ENCODE data around the gene DDAH1.

DDAH1 gene

DNA sequence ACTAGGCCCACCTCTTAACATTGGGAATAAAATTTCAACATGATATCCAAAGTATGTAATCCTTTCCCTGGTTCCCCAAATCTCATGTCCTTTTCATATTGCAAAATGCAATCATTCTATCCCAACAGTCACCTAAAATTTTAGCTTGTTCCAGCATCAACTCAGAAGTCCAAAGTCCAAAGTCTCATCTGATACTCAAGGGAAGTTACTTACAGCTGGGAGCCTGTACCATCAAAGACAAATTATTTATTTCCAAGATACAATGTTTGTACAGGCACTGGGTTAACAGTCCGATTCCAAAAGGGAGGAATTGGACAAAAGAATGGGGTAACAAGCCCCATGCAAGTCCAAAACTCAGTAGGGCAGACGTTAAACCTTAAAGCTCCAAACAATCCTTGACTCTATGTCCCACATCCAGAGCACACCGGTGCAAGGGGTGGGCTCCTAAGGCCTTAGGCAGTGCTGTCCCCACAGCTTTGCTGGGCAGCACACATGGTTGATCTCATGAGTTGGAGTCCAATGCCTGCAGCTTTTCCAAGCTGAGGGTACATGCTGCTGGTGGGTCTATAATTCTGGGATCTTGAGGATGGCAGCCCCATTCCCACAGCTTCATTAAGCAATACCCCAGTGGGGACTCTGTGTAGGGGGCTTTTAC, 78.8 kb downstream of the DDAH1 start:
- DNase-seq, result no peak

- DNase-seq, result no peak
These were observed 85.5 kb downstream of the DDAH1 start for GRCh38 chr1:85379203-85380136.

DNA sequence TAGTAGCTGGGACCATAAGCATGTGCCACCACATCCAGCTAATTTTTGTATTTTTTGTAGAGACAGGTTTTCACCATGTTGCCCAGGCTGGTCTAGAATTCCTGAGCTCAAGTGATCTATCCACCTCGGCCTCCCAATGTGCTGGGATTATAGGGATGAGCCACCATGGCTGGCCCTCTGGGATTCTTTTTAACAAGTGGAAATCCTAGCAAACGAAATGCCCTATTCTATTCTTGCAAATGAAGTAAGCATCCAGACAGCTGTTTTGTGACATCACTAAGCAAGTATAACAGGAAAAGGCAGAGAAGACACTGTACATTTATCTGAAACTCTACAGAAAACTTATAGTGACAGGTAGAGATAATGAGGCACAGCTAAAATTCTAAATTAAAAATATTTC, 86.4 kb downstream of the DDAH1 start:
- DNase-seq, result no peak

- no peak for DNase-seq
These were observed 88.6 kb downstream of the DDAH1 start for GRCh38 chr1:85376356-85376755.

GRCh38 chr1:85375493-85375892, 89.5 kb downstream of the DDAH1 start:
- no peak for DNase-seq

DNA sequence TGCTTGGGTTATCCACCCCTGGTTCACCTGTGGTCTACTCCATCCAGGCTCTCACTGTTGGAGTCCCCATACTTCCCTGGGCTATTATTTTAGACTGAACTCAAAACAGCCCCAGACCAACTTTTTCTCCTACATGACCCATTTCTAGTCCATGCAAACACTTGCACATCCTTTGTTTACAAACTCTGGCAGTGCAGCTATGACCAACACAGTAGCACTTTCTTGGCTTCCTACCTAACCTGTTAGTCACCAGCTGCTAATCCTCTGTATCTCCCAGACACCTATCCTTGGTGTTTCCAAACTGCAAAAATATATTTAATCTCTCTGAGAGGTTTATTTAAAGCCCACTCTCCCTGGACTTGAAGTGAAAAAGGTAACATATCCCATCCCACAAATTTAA, 90.8 kb downstream of the DDAH1 start:
- DNase-seq, result no peak

- DNase-seq, result no peak
These were observed 91.6 kb downstream of the DDAH1 start for GRCh38 chr1:85373378-85373708.

DNA sequence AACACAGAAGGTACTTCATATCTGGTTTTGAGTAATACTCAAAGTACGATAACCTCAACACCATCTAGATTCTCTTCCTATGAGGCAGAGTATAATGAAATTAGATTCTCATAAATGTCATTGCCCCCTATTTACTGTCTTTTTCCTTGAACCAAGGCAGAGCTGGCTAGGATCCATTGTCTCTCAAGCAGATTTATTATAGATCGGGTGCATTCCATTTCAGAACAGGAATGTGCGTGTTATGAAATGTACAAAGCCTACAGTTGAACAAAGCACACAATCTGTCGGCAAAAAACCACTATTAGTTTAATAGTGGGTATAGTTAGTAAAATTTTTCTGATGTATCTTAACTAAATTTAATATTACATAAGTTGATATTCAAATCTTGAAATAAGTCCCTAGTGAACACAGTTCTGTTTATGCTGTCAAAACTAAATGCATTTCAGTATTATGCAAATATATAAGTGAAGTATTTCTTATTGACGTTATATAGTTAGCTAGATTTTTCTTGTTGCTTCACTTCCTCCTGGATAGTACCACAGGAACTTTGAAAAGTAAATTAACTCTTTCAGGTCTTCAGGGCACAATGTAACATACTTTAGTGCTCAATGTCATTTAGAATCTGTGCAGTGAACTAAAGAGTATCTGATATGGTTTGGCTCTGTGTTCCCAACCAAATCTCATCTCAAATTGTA, 92.1 kb downstream of the DDAH1 start:
- no peak for DNase-seq

DNA sequence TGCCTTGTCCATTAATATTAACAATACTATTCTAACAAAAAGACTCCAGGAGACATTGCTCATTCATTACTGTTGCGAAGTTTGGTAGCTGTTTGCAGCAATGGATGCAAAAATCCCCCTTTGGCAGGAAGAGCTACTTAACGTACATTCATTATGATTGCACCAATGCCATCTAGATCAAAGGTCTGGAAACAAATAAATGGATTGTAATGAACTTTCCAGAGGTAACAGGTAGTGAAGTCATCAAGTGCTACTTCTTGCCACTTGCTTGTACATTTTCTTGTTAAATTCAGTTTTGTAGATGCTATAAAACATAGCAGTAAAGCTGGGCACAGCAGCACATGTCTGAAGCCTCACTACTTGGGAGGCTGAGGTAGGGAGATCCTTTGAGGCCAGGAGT, 93.9 kb downstream of the DDAH1 start:
- no peak for DNase-seq

DNA sequence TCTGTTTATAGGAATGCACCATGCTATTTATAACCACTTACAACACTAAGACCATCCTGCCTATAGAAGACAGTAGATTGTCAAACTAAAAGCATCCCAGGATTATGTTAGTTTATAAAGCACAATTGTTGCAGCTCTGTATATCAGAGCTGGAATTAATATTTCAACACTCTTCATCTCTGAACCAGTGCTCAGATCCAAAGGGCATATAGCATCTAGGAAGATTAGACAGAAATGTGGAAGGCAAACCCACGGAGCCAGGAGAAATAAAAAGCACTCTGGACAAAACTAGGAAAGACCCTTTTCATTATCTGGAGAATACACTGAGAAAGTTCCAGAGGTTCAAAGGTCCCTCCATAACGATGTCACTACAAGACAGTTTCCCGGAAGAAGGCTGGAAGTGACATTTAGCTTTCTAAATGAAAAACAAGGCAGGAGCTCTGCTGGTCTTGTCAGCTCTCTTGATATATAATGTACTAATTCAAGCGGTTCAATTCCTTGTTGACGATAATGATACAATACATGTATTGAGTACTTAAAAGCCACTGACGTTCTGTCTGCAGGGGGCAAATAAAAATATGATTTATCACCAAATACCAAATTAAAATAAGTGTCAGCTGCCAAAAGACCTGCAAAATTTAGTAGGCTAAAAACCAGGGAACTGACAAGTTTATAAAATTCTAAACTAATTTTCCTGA, 96.7 kb downstream of the DDAH1 start:
- DNase-seq, result no peak

DNA sequence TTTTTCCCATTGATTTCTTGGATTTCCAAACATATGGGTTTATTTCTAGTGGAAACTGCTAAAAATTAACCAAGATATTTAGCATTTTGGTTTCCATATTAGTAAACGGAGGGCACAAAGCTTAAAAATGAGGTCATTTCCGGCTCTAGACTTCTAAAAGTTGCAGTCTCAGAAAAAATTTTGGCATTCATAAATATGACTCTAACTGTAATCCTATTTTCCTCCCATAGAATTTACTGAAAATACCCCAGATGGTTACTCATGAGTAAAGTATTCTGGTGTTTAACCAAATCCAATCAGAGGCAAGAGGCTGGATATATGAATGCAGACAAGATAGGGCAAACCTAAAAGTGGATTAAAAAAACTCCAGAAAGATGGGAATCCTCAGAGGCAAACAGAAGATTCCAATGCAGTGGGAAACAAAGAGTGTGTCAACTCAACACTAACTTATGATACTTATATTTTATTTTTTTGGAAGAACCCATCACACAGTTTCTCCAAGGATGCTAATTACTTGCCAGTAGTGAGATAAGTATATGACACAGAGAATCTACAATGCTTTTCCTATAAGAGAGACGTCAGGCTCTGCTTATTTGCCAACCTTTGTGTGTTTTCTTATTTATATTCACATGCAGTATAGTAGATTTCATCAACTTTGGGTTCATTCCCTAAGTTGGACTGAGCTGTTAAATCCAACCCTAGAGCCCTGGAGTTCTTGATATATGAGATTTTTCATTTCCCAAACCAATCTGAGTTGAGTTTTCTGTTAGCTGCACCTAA, 98.4 kb downstream of the DDAH1 start:
- no peak for DNase-seq

- DNase-seq, result no peak
These were observed 99.1 kb downstream of the DDAH1 start for GRCh38 chr1:85365851-85366250.

GRCh38 chr1:85363521-85363920, 101.4 kb downstream of the DDAH1 start:
- no peak for DNase-seq

DNA sequence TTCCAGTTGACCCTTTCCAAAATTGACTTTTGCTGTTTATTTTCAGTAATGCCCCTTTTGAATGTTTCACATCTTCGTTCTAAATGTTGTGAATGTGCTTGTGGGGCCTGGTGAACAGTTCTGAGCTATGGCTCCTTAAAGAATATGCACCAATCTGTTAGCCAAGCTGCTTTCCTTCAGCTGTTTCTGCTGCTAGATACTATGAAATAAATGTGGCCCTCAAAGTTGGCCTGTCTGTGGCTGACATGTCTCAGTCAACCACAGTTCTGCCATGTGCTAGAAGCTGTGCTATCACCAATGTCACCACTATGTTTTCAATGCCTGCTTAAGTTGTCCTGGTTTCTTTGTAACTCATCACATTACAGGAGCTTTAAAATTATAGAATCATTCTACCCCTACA, 101.9 kb downstream of the DDAH1 start:
- DNase-seq, result no peak

- DNase-seq, result no peak
These were observed 103.2 kb downstream of the DDAH1 start for GRCh38 chr1:85361606-85362296.

- no peak for DNase-seq
These were observed 104.0 kb downstream of the DDAH1 start for GRCh38 chr1:85360730-85361493.

DNA sequence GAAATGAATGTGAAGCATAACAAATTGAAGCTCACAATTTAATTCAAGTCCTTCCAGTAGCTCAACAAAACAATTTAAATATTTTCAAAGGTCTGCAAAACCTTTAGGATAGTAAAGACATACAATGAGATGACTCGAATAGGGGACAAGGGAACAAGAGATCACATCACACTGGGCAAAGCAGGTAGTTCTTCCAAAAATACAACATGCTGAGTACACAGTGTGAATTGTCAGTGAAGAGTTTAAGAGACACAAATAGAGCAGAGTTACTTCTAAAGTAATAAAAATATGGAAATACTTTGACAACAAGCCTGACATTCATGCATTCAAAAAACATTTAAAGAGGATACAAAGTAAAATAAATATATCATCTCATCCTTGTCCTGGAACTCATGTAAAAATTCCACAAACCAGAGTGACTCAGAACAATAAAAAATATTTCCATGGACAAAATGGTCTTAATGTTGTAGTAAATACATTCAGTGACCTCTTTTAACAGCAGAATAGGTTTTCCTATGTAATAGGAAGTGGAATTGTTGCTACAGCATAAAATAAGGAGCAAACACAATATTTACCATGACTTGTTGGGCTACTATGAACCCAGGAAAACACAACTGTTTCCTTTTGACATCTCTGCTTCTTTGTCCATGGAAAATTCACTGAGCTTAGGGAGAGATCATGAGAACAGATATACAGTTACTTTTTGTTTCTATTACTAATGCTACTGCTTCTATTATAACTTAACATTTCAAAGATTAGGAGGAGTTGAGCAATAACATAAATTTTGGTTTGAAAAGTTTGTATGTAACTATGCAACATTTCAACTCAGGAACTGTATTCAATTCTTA, 104.9 kb downstream of the DDAH1 start:
- DNase-seq, result no peak

GRCh38 chr1:85358702-85359438, 106.1 kb downstream of the DDAH1 start:
- no peak for DNase-seq

- DNase-seq, result no peak
These were observed 107.1 kb downstream of the DDAH1 start for GRCh38 chr1:85357817-85358216.
